Psoas muscle (tissue), 8 donors: ENCODE results near the gene SEC14L5. TPM values are rescaled to one million over a fixed set of nuclear protein-coding genes. Genes with fewer than 3 reads are reported as not detected.

Experiments used
- ATAC-seq, 4 donors: fragments of 200-7000 bp; cut with Tn5 transposase; one replicate each; pipeline ENCODE4 v1.9.1; 2020; ENCODE audit warnings: moderate library complexity in 3 of 4, mild to moderate bottlenecking in 2 of 4
- DNase-seq, 2 donors: peaks; one replicate each; pipeline ENCODE4 v3.0.0-alpha.2; 2020
- H3K27ac ChIP-seq: fragments of 200-600 bp; one replicate; pipeline ENCODE4 v1.8.0; 2022
- H3K27me3 ChIP-seq, 3 donors: fragments of 200-600 bp in 1 of 3; one replicate each; pipeline versions ENCODE4 v1.6.1 to v1.8.0; 2013 to 2022; ENCODE audit warnings: low read length in 2 of 3, mild to moderate bottlenecking in 2 of 3, moderate library complexity in 1 of 3; ENCODE audit not compliant: insufficient read depth in 3 of 3
- H3K36me3 ChIP-seq, 2 donors: fragments of 200-600 bp in 1 of 2; one replicate each; pipeline versions ENCODE4 v1.6.1 to v1.8.0; 2013 to 2022; ENCODE audit warnings: low read depth in 1 of 2, mild to moderate bottlenecking in 1 of 2, moderate library complexity in 1 of 2; ENCODE audit not compliant: insufficient read depth in 1 of 2
- H3K4me1 ChIP-seq: fragments of 200-600 bp; one replicate; pipeline ENCODE4 v1.8.0; 2022
- H3K4me3 ChIP-seq: fragments of 200-600 bp; one replicate; pipeline ENCODE4 v1.8.0; 2022; ENCODE audit warnings: mild to moderate bottlenecking
- H3K9me3 ChIP-seq: fragments of 200-600 bp; one replicate; pipeline ENCODE4 v1.8.0; 2022
- CTCF ChIP-seq: fragments of 200-600 bp; IDR thresholded peaks from one replicate; pipeline ENCODE4 v1.8.0; 2022; ENCODE audit warnings: antibody characterized with exemption
- WGBS, 3 donors: extraction: QIAGEN DNeasy Blood & Tissue Kit; methylation state at CpG; one replicate each; pipeline versions ENCODE4 v1.1.6 to v1.1.7; 2013; 5-methylcytosine and 5-hydroxymethylcytosine counted together
- intact Hi-C, 2 donors: fragments of 100-400 bp; cut with DNase I; formaldehyde crosslinking; loops; one replicate each; pipeline versions ENCODE4 v1.11.0 to v1.14.2; 2022
- polyA plus RNA-seq, 3 donors: library from polyadenylated mRNA; stranded (reverse); fragments of 200-250 nt; gene quantifications; one replicate each; pipeline ENCODE4 v1.2.3, GENCODE V29; 2013
- total RNA-seq, 4 donors: library from RNA; stranded (reverse); fragmentation: NEBNext Ultra II Directional in 2 of 4; extraction: Animal tissue kit (Norgen Biotek cat#: 25700) in 2 of 4; gene quantifications; one replicate each; pipeline versions ENCODE4 v1.2.1 to v1.2.4, GENCODE V29; 2021 to 2023
- donor health status: healthy with polysubstance abuse.
- donor health status: DM: no; HTN: no; CAD: no; lungs with moderate emphysema.
- donor health status: Bipolar disorder and iron deficiency.
- donor health status: healthy.
- donor health status: DM: yes; HTN: yes; CAD: no.
- donor health status: DM: no; HTN: no; CAD: no.
- donor health status: DM: no; HTN: no; CAD: no.
- donor health status: DM: yes; HTN: yes; CAD: no.

The SEC14L5 gene
- total and polyA plus RNA-seq, 7 donors = 0.23 to 0.88 (median 0.42) TPM

DNA sequence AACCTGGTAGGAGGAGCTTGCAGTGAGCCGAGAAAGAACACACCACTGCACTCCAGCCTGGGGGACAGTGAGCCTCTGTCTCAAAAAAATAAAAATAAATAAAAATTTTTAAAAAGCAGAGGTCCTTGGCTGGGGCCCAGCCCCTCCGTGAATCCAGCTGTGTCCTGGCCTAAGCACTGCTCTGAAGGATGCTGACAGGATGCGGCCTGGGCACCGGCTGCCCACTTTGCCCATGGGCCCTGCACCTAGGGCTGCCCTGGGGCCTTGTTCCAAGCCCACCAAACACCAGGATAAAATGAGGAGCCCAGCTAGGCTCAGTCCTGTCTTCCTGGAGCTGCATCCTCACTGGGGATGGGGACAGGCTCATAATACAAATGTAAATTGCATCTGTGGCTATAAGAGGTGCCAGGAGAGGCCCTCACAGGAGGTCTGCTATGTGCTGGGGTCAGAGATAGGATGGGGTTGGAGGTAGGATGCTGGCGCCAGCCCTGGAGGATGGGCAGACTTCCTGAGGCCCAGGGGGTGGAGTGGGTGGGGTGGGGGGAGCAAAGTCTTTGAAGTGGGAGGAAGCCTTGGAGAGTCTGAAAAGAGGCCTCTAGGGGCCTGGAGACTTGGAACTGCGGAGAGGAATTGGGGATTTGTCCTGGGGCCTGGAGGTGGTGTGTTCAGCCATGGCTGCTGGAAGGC, 101.4 kb downstream of the SEC14L5 start:
- DNase-seq (no peak), ATAC-seq (no peak)
- no peaks in the 10 kb centered on the region for H3K27me3 ChIP-seq
- H3K4me1 ChIP-seq = no peaks in the 10 kb centered on the region
- no peaks in the 10 kb centered on the region for H3K36me3 ChIP-seq
- intact Hi-C loops = no loop called here
- WGBS, 3 donors = 62 to 70% (median 68%) methylated on average over 6 of the region's 6 CpGs
- H3K27ac ChIP-seq = no peak overlapping the region
- no peaks in the 10 kb centered on the region for H3K9me3 ChIP-seq
- no peak for TF ChIP-seq CTCF
- no peak overlapping the region for H3K4me3 ChIP-seq

DNA sequence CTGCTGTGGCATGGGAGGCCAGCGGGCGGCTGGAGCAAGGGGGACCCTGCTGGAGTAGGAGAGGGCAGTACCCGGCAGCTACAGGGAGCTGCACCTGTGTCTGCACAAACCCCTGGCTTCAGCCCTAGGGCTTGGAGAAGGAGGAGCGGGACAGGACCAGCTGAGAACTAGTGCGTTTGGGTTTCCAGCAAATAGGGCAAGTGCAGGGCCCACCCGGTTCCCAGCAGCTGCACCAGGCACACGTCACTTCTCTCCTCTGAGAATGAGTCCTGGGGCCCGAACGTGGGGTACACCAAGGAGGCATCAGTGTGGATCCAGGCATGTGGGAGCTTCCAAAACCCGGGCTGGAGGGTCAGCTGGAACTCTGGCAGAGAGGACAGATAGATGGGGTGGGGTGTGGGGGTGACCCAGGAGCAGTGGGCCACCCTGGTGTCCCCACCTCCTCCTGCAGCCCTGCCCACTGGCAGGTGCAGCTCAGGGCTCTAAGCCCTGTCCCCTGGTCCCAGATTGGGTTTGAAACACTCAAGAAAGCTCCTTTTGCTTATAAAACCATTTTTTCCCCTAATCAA, 102.0 kb downstream of the SEC14L5 start:
- Histone ChIP-seq H3K4me1 (no peaks in the 10 kb centered on the region), H3K4me3 (no peak overlapping the region), H3K36me3 (no peaks in the 10 kb centered on the region), H3K9me3 (no peaks in the 10 kb centered on the region), H3K27me3 (no peaks in the 10 kb centered on the region), H3K27ac (no peak overlapping the region)
- DNase-seq (no peak), ATAC-seq (no peak)
- WGBS, 3 donors = 64 to 69% (median 67%) methylated on average over 10 of the region's 10 CpGs
- intact Hi-C loops = no loop called here
- TF ChIP-seq CTCF = no peak

DNA sequence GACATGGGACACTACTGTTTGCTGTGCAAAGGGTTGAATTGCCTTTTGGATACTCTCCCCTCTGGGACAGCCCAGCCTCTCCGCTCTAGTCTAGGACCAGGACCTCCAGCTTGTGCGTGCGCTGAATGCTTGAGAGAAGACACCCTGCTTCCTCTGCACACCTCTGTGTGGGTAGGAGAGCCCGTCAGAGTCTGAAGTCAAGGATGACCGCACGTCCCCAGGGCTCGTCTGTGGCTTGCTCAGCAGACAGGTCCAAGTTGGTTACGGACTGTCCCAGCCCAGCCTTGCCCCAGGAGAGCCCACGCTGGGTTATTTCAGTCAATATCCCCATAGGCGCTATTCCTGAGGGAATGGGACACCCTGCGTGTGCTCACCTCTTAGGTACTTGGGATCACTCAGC, 103.9 kb downstream of the SEC14L5 start:
- no peak overlapping the region for H3K27ac ChIP-seq
- DNase-seq (no peak), ATAC-seq (no peak)
- H3K36me3 ChIP-seq = no peaks in the 10 kb centered on the region
- no peak overlapping the region for H3K4me3 ChIP-seq
- no peaks in the 10 kb centered on the region for H3K9me3 ChIP-seq
- intact Hi-C loops = no loop called here
- H3K27me3 ChIP-seq = no peaks in the 10 kb centered on the region
- no peaks in the 10 kb centered on the region for H3K4me1 ChIP-seq
- TF ChIP-seq CTCF = no peak
- 74 to 79% (median 78%) methylated on average over 11 of the region's 11 CpGs for WGBS, 3 donors

DNA sequence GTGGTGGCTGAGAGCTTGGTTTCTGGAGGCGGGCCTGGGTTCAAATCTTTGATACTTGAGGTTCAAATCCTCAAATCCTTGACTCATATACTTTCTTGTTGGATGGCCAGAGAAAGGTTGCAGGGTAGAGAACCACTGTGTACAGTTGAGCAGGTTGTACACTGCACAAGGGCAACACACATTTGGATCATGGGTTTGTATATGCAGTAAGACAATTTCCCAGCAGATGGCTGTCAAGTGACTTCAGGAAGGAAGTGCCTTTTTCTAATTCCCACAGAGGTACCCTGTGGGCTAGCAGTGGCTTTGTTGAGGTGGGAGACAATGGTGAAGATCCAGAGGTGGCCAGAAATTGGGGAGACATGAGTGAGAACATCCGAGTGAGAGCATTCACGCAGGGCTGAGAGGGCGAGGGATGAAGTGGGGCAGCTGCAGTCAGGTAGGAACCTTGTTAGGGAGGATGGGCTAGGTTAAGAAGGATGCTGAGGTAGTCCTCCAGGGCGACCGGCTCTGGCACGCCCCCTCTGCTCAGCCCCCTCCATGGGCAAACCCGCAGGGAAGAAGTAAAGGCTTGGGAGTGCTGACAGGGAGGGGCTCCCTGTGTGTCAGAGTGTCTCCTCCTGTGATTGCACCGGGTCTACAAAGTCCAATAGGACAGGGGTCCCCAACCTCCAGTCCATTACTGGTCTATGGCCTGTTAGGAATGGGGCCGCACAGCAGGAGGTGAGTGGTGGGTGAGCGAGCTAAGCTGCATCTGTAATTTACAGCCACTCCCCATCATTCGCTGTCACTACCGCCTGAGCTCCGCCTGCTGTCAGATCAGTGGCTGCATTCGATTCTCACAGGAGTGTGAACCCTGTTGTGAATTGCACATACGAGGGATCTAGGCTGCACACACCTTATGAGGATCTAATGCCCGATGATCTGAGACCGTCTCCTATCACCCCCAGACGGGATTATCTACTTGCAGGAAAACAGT, 104.9 kb downstream of the SEC14L5 start:
- DNase-seq (no peak), ATAC-seq (no peak)
- Histone ChIP-seq H3K4me1 (no peaks in the 10 kb centered on the region), H3K27me3 (no peaks in the 10 kb centered on the region), H3K9me3 (no peaks in the 10 kb centered on the region), H3K27ac (no peak overlapping the region), H3K4me3 (no peak overlapping the region), H3K36me3 (no peaks in the 10 kb centered on the region)
- intact Hi-C loops = no loop called here
- whole genome bisulfite sequencing, 3 donors = 57 to 61% (median 59%) methylated on average over 19 of the region's 19 CpGs
- no peak for TF ChIP-seq CTCF
